ENCODE measurements around the gene LEKR1. TPM values are rescaled to one million over a fixed set of nuclear protein-coding genes. Genes with fewer than 3 reads are reported as not detected.
"Not testable (repeated sequence)": the region's sequence is repeated elsewhere in the genome, so short reads cannot be mapped to it uniquely, and the experiment has no call there.

LEKR1 gene
- total RNA-seq, 2 experiments from 2014 or later = 0.40 to 0.48 TPM

DNA sequence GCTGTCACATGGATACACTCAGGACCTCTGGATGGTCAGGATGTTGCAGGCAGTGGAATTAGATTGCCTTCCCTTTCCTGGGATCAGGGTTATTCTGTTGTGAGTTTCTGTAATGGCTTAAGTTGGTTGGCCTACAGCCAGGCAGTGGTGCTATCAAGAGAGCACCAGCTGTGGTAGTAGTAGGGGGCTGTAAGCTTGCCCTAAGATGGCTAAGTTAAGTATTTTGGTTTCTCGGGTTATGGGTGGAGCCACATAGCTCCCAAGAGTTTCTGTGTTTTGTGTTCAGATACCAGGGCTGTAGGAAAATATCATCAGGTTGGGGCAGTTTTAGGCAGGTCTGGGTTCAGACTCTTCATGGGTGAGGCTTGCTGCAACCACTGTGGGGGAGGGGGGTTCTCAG lies 59.6 kb downstream of the LEKR1 start:
- POLR2A ChIA-PET = no interaction called here
- CTCF ChIA-PET = no interaction called here

- ChIA-PET CTCF (no interaction called here), POLR2A (no interaction called here)
Observed at GRCh38 chr3:156888176-156888575, 62.0 kb downstream of the LEKR1 start.

DNA sequence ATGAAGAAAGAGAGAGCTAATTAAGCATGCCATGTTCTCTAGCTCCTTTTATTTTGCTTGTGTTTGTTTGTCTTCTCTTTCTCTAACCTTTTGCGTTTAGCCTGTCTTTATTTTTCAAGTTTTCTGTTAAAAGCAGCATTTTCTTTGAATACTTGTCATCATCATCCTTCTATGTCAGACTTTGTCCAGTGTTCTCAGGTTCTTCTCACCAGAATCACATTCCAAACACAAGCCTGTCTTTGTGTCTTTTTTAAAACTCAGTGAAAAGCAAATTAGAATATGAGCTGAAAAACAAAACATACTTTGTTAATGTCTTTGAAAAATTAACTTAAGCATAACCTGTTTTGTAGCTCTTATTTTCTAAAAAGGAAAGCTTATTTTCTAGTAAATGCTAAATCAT lies 62.4 kb downstream of the LEKR1 start:
- POLR2A ChIA-PET = no interaction called here

DNA sequence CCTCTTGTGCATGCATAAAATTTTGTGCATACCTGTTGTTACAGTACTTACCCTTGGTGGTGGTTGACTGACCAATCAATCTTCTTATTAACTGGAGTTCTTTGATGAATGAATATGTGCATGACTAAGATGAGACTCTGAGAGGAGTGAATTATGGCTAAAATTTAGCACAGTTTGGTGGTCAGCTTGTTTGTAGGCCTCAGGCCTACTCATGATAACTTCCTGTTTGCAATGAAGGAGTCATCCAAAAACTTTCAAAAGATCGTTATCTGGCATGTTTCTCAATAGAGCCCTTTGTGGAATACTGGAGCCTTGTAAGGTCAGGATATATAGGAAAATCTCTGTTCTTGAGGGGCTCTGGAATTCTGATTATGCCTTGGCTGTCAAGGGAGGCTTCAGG lies 66.5 kb downstream of the LEKR1 start:
- CTCF ChIA-PET = no interaction called here
- POLR2A ChIA-PET = no interaction called here

More for the DNA sequence above, 62.4 kb downstream of the LEKR1 start:
- CTCF ChIA-PET = interaction anchor here (0.6 kb wide), 1 partner anchor 21 kb away, joined by 3 read pairs; no protein-coding TSS in a partner anchor

DNA sequence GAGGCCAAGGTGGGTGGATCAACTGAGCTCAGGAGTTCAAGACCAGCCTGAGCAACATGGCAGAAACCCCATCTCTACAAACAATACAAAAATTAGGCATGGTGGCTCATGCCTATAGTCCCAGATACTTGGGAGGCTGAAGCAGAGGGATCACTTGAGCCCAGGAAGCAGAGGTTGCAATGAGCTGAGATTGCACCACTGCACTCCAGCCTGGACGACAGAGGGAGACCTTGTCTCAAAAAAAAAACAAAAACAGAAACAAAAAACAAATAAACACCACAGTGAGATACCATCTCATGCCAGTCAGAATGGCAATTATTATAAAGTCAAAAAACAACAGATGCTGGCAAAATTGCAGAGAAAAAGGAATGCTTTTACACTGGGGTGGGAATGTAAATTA lies 69.2 kb downstream of the LEKR1 start:
- POLR2A ChIA-PET, CTCF ChIA-PET: not testable (repeated sequence)

DNA sequence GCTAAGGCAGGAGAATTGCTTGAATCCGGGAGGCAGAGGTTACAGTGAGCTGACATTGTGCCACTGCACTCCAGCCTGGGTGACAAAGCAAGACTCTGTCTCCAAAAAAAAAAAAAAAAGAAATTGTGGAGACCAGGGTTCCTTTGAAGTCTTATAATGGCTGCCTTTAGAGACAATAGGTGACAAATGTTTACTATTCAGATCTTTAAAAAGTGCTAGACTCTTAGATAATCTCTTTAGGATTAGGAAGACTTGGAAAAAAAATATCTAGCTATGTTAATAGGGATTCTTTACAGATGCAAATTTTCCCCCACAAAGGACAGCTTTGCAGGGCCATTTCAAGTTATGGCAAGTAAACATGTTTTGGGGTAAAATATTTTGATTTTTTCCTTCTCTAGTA lies 71.7 kb downstream of the LEKR1 start:
- CTCF ChIA-PET, POLR2A ChIA-PET: not testable (repeated sequence)

GRCh38 chr3:156898296-156898880 lies 72.2 kb downstream of the LEKR1 start:
- ChIA-PET POLR2A (no interaction called here), CTCF (no interaction called here)

- POLR2A ChIA-PET = no interaction called here
- CTCF ChIA-PET = no interaction called here
Observed at GRCh38 chr3:156899951-156900350, 73.8 kb downstream of the LEKR1 start.

- ChIA-PET CTCF (no interaction called here), POLR2A (no interaction called here)
Observed at GRCh38 chr3:156902916-156903315, 76.8 kb downstream of the LEKR1 start.

DNA sequence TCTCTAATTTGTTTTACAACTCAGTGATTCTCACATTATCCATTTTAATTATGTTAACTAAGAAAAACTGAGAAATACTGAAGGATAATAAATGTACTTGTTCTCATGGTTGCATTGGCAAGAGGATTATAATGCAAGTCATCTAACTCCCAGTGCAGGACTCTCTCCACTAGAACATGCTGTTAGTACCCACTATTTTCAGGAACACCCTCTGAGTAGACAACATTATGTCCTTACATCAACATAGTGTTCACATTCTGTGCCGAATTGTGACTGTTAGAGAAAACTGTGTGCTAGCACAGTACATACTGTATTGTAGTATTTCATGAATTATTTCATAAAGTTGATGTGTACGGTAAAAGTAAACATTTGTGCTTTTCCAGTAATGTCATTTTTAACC lies 80.1 kb downstream of the LEKR1 start:
- CTCF ChIA-PET = no interaction called here
- POLR2A ChIA-PET = no interaction called here

- ChIA-PET CTCF (no interaction called here), POLR2A (no interaction called here)
Observed at GRCh38 chr3:156908398-156908797, 82.2 kb downstream of the LEKR1 start.

DNA sequence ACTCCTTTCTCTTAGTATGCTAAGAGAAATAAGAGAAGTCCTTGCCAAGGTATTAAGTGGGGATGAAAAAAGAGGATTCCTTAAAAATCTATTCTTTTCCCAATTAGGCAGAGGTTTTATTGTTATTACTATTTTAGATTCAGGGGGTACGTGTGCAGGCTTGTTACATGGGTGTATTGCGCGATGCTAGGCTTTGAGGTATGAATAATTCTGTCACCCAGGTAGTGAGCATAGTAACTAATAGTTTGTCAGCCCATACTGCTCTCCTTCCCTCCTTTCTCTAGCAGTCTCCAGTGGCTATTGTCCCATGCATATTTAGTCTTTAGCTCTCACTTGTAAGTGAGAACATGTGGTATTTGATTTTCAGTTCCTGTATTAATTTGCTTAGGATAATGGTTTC lies 83.9 kb downstream of the LEKR1 start:
- ChIA-PET CTCF (no interaction called here), POLR2A (no interaction called here)

- CTCF ChIA-PET, POLR2A ChIA-PET: not testable (repeated sequence)
Observed at GRCh38 chr3:156910831-156911230, 84.7 kb downstream of the LEKR1 start.

DNA sequence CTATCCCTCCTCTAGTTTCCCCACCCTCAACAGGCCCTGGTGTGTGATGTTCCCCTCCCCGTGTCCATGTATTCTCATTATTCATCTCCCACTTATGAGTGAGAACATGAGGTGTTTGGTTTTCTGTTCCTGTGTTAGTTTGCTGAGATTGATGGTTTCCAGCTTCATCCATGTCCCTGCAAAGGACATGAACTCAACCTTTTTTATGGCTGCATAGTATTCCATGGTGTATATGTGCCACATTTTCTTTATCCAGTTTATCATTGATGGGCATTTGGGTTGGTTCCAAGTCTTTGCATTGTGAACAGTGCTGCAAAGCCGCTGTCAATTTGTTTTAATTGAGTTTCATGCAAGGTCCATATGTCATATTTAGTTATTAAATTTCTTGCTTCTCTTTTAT lies 88.1 kb downstream of the LEKR1 start:
- POLR2A ChIA-PET, CTCF ChIA-PET: not testable (repeated sequence)

GRCh38 chr3:156915372-156915771 lies 89.2 kb downstream of the LEKR1 start:
- POLR2A ChIA-PET = no interaction called here

GRCh38 chr3:156918746-156919145 lies 92.6 kb downstream of the LEKR1 start:
- POLR2A ChIA-PET = no interaction called here
- CTCF ChIA-PET = no interaction called here

More at GRCh38 chr3:156915372-156915771, 89.2 kb downstream of the LEKR1 start:
- CTCF ChIA-PET = no interaction called here

DNA sequence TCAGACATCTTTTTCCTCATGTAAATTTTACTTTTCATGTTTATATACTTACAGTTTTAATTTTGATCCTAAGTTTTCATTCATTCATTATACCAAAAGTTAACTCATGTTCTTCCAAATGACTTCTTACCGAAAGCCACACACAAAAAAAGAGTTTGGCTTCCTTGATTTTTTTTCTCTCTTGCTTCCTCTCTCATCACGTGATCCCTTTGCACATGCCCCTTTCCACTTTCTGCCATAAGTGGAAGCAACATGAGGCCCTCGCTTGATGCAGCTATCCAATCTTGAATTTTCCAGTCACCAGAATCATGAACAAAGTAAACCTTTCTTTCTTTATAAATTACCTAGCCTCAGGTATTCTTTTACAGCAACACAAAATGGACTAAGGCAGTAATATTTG lies 93.7 kb downstream of the LEKR1 start:
- POLR2A ChIA-PET = no interaction called here
- CTCF ChIA-PET = no interaction called here

DNA sequence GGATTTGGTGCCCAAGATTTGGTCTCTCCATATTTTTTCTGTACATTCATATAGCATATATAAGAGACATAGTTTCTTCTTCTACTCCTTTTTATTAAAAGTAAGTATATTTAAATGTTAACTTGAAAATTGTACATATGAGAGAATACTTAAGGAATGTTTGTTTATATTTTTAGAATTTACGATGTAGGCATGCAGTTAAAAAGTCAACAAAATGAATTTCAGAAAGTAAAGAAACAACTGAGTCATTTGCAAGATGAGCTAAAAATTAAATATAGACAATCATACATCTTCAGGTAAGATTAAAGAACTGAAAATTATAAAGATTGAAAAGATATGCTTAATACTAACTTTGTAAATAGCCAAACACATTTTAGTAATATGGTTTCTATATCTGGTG lies 94.2 kb downstream of the LEKR1 start:
- POLR2A ChIA-PET = no interaction called here
- CTCF ChIA-PET = no interaction called here

DNA sequence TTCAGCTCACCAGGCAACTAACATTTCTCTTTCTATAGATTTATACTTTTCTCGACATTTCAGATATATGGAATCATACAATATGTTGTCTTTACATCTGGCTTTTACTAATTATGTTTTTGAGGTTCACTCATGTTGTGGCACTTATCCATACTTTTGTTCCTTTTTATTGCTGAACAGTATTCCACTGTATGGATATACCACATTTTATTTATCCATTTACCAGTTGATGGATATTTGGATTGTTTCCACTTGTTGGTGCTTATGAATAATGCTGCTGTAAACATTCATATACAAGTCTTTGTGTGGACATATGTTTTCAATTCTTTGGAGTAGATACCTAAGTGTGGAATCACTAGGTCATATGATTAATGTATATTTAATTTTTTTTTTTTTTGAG lies 97.2 kb downstream of the LEKR1 start:
- POLR2A ChIA-PET = no interaction called here
- CTCF ChIA-PET = no interaction called here

DNA sequence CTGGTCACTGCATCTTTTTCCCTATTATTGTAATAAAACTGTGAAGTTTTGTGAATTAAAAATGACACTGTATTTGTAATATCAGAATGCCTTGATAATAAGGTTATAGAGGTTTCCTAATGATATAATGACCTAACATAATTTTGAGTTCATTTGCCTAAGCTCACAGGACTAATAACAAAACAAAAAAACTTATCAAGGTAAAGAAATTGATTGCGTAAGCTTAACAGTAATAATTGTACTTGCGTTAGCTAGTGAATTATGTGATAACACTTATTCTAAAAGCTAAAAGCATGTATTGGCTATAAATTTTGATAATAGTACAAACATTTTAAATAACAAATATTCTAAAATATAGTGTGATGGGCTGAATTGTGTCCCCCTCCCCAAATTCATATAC lies 112.6 kb downstream of the LEKR1 start:
- ChIA-PET CTCF (no interaction called here), POLR2A (no interaction called here)

DNA sequence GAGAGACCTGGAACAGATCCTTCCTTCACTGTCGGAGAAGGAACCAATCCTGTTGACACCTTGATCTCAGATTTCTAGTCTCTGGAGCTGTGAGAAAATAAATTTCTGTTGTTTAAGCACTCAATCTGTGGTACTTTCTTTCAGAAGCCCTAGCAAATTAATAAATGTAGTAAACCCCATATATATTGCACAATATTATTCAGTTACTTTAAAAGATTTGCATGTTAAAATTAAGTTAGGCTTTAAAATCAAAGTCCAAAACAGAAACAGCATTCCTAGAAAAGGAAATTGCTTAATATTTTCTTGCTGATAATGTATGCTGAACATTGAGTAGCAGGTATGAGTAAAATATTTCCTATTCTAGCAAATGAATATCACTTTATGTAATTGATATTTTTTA lies 113.2 kb downstream of the LEKR1 start:
- ChIA-PET CTCF (no interaction called here), POLR2A (no interaction called here)

- CTCF ChIA-PET = no interaction called here
Observed at GRCh38 chr3:156941311-156941710, 115.2 kb downstream of the LEKR1 start.

More at GRCh38 chr3:156941311-156941710, 115.2 kb downstream of the LEKR1 start:
- POLR2A ChIA-PET = no interaction called here

Data from activated CD8-positive, alpha-beta memory T cell treated with anti-CD3 and anti-CD28 coated beads for 36 hours (primary cell).